OCI-LY3 (cell line): ENCODE data around the gene PPT1.

Source experiments
- H2AFZ ChIP-seq: fragments of 200-600, 300-600 bp; shearing (Covaris generic); 2 replicates; pipeline ENCODE4 v1.6.0; 2014; ENCODE audit warnings: antibody characterized with exemption, low read depth, low read length
- H3K27ac ChIP-seq: fragments of 200-600, 300-600 bp; sonication (generic); 2 replicates; pipeline ENCODE4 v1.5.1; 2014; ENCODE audit warnings: mild to moderate bottlenecking, low read length, moderate library complexity, mixed read lengths
- H3K27me3 ChIP-seq: fragments of 200-600, 300-600 bp; sonication (generic); 2 replicates; pipeline ENCODE4 v1.6.1; 2014; ENCODE audit warnings: low read depth, low read length, mixed read lengths
- H3K36me3 ChIP-seq: fragments of 200-600, 300-600 bp; sonication (generic); replicated peaks from 2 replicates; pipeline ENCODE3; 2014; ENCODE audit warnings: low read depth, low read length, mixed read lengths
- H3K4me1 ChIP-seq: fragments of 300-600, 200-600 bp; sonication (generic); 2 replicates; pipeline ENCODE4 v1.6.1; 2014; ENCODE audit warnings: low read length, mixed read lengths
- H3K4me2 ChIP-seq: fragments of 200-600, 300-600 bp; sonication (generic); 2 replicates; pipeline ENCODE4 v1.6.1; 2014; ENCODE audit warnings: low read length, mixed read lengths
- H3K4me3 ChIP-seq: fragments of 300-600, 200-600 bp; sonication (generic); 2 replicates; pipeline ENCODE4 v1.5.1; 2014; ENCODE audit warnings: antibody characterized with exemption, mild to moderate bottlenecking, low read length, moderate library complexity
- H3K79me2 ChIP-seq: fragments of 300-600, 200-600 bp; shearing (Covaris generic); 2 replicates; pipeline ENCODE4 v1.6.1; 2014; ENCODE audit warnings: mild to moderate bottlenecking, low read length, mixed read lengths
- H3K9ac ChIP-seq: fragments of 300-600, 200-600 bp; shearing (Covaris generic); 2 replicates; pipeline ENCODE4 v1.6.0; 2014; ENCODE audit warnings: mild to moderate bottlenecking, low read length, moderate library complexity
- H3K9me3 ChIP-seq: fragments of 200-600, 300-600 bp; shearing (Covaris generic); 2 replicates; pipeline ENCODE4 v1.6.1; 2014; ENCODE audit warnings: low read length, mixed read lengths; ENCODE audit not compliant: insufficient read depth
- H4K20me1 ChIP-seq: fragments of 200-600, 300-600 bp; sonication (generic); 2 replicates; pipeline ENCODE4 v1.6.1; 2016; ENCODE audit warnings: low read length, mixed read lengths; ENCODE audit not compliant: insufficient read depth
- EZH2phosphoT487 ChIP-seq: fragments of 200-600 bp; shearing (Covaris generic); IDR thresholded peaks from 2 replicates; pipeline ENCODE4 v1.6.1; 2018; ENCODE audit warnings: antibody characterized with exemption, mixed run types, low read depth
- TF ChIP-seq, protein P1 (sequence below): fragments of 200-600, 300-600 bp; sonication (generic); IDR thresholded peaks from 2 replicates; pipeline ENCODE4 v1.5.1; 2014; ENCODE audit warnings: antibody characterized with exemption, low read length, low read depth

PPT1 gene

DNA sequence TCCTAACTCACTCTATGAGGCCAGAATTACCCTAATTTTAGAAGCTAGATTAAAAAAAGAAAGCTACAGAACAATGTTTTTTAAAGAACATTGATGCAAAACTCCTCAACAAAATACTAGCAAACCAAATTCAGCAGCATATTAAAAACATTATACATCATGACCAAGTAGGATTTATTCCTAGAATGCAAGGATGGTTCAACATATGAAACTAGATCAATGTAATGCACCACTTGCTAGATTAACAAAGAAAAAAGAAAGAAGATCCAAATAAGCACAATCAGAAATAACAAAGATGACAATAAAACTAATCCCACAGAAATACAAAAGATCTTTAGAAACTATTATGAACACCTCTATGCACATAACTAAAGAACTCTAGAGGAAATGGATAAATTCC is 13.3 kb upstream of the PPT1 start:
- Histone ChIP-seq H3K4me1 (peaks cover under 1% of the 10 kb centered on the region), H4K20me1 (no peaks in the 10 kb centered on the region), H3K36me3 (no peaks in the 10 kb centered on the region), H3K4me3 (no peak overlapping the region), H3K79me2 (no peaks in the 10 kb centered on the region), H3K27me3 (no peaks in the 10 kb centered on the region), H3K9me3 (no peaks in the 10 kb centered on the region), H3K27ac (no peak overlapping the region), H3K9ac (no peak overlapping the region), H3K4me2 (no peak overlapping the region), H2AFZ (no peak overlapping the region)
- no peak for TF ChIP-seq EZH2phosphoT487
- TF ChIP-seq, protein P1, sequence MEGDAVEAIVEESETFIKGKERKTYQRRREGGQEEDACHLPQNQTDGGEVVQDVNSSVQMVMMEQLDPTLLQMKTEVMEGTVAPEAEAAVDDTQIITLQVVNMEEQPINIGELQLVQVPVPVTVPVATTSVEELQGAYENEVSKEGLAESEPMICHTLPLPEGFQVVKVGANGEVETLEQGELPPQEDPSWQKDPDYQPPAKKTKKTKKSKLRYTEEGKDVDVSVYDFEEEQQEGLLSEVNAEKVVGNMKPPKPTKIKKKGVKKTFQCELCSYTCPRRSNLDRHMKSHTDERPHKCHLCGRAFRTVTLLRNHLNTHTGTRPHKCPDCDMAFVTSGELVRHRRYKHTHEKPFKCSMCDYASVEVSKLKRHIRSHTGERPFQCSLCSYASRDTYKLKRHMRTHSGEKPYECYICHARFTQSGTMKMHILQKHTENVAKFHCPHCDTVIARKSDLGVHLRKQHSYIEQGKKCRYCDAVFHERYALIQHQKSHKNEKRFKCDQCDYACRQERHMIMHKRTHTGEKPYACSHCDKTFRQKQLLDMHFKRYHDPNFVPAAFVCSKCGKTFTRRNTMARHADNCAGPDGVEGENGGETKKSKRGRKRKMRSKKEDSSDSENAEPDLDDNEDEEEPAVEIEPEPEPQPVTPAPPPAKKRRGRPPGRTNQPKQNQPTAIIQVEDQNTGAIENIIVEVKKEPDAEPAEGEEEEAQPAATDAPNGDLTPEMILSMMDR = no peak

DNA sequence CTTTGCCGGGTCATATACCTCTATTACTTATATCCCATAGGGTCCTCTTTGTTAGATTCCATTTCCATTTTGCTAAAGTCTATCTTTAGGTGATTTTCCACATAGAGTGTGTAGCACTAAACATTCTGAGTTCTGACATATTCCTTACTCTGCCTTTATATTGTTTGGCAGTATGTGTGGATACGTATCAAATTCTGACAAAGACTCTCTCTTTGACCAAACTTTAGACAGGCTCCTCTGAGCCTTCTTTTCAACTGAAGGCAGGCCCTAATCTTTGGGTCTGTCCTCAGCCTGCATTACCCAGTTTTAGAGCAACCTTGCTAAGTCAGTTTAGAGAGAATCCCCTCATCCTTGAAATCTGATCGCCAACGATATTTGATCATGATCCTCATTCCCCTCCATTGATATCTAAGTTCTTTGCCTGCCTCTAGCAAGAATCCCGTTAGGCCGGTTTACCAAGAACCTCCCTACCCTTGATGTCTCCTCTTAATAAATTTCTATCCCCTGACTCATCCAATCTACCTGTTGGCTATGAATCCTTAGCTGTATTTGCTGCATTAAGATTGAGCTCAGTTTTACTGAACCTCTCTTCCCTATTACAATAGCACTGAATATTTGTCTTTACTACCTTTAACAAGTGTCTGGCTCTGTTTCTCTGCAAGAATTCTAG is 10.4 kb upstream of the PPT1 start:
- H3K36me3 ChIP-seq = no peaks in the 10 kb centered on the region
- H3K4me2 ChIP-seq = no peak overlapping the region
- no peaks in the 10 kb centered on the region for H3K9me3 ChIP-seq
- H3K27me3 ChIP-seq = no peaks in the 10 kb centered on the region
- peaks cover 12% of the 10 kb centered on the region for H3K4me1 ChIP-seq
- H3K79me2 ChIP-seq = no peaks in the 10 kb centered on the region
- TF ChIP-seq, protein P1 = no peak
- TF ChIP-seq EZH2phosphoT487 = no peak
- no peaks in the 10 kb centered on the region for H4K20me1 ChIP-seq
- H2AFZ ChIP-seq = no peak overlapping the region
- H3K9ac ChIP-seq = no peak overlapping the region
- no peak overlapping the region for H3K27ac ChIP-seq
- no peak overlapping the region for H3K4me3 ChIP-seq

DNA sequence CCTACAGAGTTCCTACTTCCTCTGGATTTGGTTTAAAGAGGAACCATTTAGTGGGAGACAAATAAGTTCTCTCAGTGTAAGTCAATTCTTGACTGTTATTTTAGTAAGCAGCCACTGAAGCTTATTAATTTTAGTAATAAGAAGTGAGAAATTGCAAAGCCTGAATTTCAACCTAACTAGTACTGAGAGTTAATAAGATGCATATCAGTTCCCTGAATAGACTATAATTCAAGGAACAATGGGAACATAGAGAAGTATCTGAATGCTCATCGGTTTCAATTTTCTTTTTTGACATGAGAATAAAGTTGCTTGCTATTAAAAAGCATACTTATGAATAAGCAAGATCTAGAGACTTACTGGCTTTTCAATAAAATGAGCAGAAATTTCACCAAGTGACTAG is 8.0 kb upstream of the PPT1 start:
- no peaks in the 10 kb centered on the region for H3K9me3 ChIP-seq
- H4K20me1 ChIP-seq = no peaks in the 10 kb centered on the region
- peaks cover 12% of the 10 kb centered on the region for H3K4me1 ChIP-seq
- H3K9ac ChIP-seq = no peak overlapping the region
- no peak overlapping the region for H3K4me3 ChIP-seq
- no peak overlapping the region for H2AFZ ChIP-seq
- no peaks in the 10 kb centered on the region for H3K27me3 ChIP-seq
- no peak for TF ChIP-seq EZH2phosphoT487
- TF ChIP-seq, protein P1 = no peak
- peak overlapping the region; percentile 50 for H3K4me2 ChIP-seq
- H3K36me3 ChIP-seq = no peaks in the 10 kb centered on the region
- H3K79me2 ChIP-seq = no peaks in the 10 kb centered on the region
- peak overlapping the region; percentile 32; the same call in 1 of the 2 replicates for H3K27ac ChIP-seq

DNA sequence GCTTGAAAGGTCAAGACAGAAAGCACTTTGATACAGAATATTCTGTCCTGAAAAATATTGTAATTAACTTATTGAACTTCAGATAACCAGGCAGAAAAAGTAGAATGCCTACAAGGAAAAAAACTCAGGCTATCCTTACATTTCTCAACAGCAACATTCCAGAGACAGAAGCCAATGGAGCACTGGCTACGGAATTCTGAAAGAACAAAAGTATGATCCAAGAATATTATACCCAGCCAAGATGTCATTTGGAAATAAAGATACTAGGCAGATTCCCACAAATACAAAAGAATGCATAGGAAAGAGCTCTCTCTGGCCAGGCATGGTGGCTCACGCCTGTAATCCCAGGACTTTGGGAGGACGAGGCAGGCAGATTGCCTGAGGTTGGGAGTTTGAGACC is 5.8 kb upstream of the PPT1 start:
- Histone ChIP-seq H3K9me3 (no peaks in the 10 kb centered on the region), H3K27ac (no peak overlapping the region), H3K4me2 (no peak overlapping the region), H3K27me3 (no peaks in the 10 kb centered on the region), H3K79me2 (no peaks in the 10 kb centered on the region), H3K4me3 (no peak overlapping the region), H3K9ac (no peak overlapping the region), H3K4me1 (peaks cover 12% of the 10 kb centered on the region), H3K36me3 (no peaks in the 10 kb centered on the region), H4K20me1 (no peaks in the 10 kb centered on the region), H2AFZ (no peak overlapping the region)
- no peak for TF ChIP-seq EZH2phosphoT487
- TF ChIP-seq, protein P1 = no peak
